PC-9 (cell line): Measurements from ENCODE around the gene SLC25A21. TPM values are rescaled to one million over a fixed set of nuclear protein-coding genes. Genes with fewer than 3 reads are reported as not detected.

Experiments
- BruUV-seq: library from RNA; stranded (reverse); fragments of 400-500 nt; replicated peaks from 2 replicates; lab custom pipeline; 2021; lab: Mats Ljungman, UMichigan
- CTCF ChIA-PET: fragments of 300-600 bp; sonication (Branson Sonifier 250); formaldehyde crosslinking; loops from one replicate; lab custom pipeline; 2022; ENCODE audit warnings: antibody characterized with exemption; lab: Charles Lee
- POLR2A ChIA-PET: fragments of 300-600 bp; sonication (Branson Sonifier 250); formaldehyde crosslinking; loops from one replicate; lab custom pipeline; 2022; ENCODE audit warnings: antibody characterized with exemption; ENCODE audit not compliant: unreplicated experiment; lab: Charles Lee
- DNase-seq, 2 experiments: peaks; one replicate each; pipeline versions ENCODE4 v3.0.0 to v3.0.0-alpha.2; 2015 to 2022; ENCODE audit warnings: mixed read lengths in 1 of 2
- H2AFZ ChIP-seq: fragments of 200-600 bp; sonication (generic); 2 replicates; pipeline ENCODE4 v1.8.1; 2017; ENCODE audit warnings: antibody characterized with exemption
- H3F3A ChIP-seq: fragments of 200-600 bp; sonication (generic); 2 replicates; pipeline ENCODE4 v1.8.1; 2017; ENCODE audit warnings: antibody characterized with exemption, mild to moderate bottlenecking, low read depth; ENCODE audit not compliant: insufficient read depth
- H3K27ac ChIP-seq: fragments of 200-600 bp; sonication (generic); 2 replicates; pipeline ENCODE4 v1.6.1; 2016; ENCODE audit warnings: mixed run types
- H3K27me3 ChIP-seq: fragments of 200-600 bp; sonication (generic); 2 replicates; pipeline ENCODE4 v1.6.1; 2016; ENCODE audit warnings: low read depth, mixed run types; ENCODE audit not compliant: insufficient read depth
- H3K36me3 ChIP-seq: fragments of 200-600 bp; sonication (generic); 2 replicates; pipeline ENCODE4 v1.6.1; 2016; ENCODE audit warnings: low read depth, mixed run types
- H3K4me1 ChIP-seq: fragments of 200-600 bp; sonication (generic); replicated peaks from 2 replicates; pipeline ENCODE4 v1.6.1; 2016; ENCODE audit warnings: mixed run types; ENCODE audit not compliant: insufficient read depth
- H3K4me2 ChIP-seq: fragments of 200-600 bp; sonication (generic); 2 replicates; pipeline ENCODE4 v1.6.1; 2017; ENCODE audit warnings: mixed run types
- H3K4me3 ChIP-seq: fragments of 200-600 bp; sonication (generic); 2 replicates; pipeline ENCODE4 v1.6.1; 2016; ENCODE audit warnings: mixed run types
- H3K79me2 ChIP-seq: fragments of 200-600 bp; sonication (generic); 2 replicates; pipeline ENCODE4 v1.6.1; 2017; ENCODE audit warnings: low read depth, mixed run types
- H3K9me2 ChIP-seq: fragments of 200-600 bp; sonication (generic); 2 replicates; pipeline ENCODE4 v1.8.1; 2017; ENCODE audit warnings: mild to moderate bottlenecking; ENCODE audit not compliant: insufficient read depth
- H3K9me3 ChIP-seq: fragments of 200-600 bp; sonication (generic); 2 replicates; pipeline ENCODE4 v1.8.1; 2016; ENCODE audit warnings: low read depth; ENCODE audit not compliant: insufficient read depth
- H4K20me1 ChIP-seq: fragments of 200-600 bp; sonication (generic); 2 replicates; pipeline ENCODE4 v1.8.1; 2017; ENCODE audit not compliant: insufficient read depth
- EZH2 ChIP-seq: fragments of 200-600 bp; sonication (generic); IDR thresholded peaks from 2 replicates; pipeline ENCODE4 v1.8.0; 2017; ENCODE audit warnings: antibody characterized with exemption, low read depth
- intact Hi-C: fragments of 100-400 bp; cut with micrococcal nuclease; formaldehyde crosslinking; loops from one replicate; pipeline ENCODE4 v1.10.0; 2022; ENCODE audit not compliant: unreplicated experiment
- total RNA-seq: library from RNA; stranded (reverse); gene quantifications from 2 replicates; pipeline ENCODE4 v1.2.3, GENCODE V29; 2021
- TF ChIP-seq, protein P1 (sequence below): fragments of 200-600 bp; sonication (generic); conservative IDR thresholded peaks from 2 replicates; pipeline ENCODE4 v1.6.1; 2017; ENCODE audit warnings: mixed run types, antibody characterized with exemption, mild to moderate bottlenecking, moderate library complexity

SLC25A21 gene
- total RNA-seq, 1 experiment from 2014 or later = 3.2 TPM

DNA sequence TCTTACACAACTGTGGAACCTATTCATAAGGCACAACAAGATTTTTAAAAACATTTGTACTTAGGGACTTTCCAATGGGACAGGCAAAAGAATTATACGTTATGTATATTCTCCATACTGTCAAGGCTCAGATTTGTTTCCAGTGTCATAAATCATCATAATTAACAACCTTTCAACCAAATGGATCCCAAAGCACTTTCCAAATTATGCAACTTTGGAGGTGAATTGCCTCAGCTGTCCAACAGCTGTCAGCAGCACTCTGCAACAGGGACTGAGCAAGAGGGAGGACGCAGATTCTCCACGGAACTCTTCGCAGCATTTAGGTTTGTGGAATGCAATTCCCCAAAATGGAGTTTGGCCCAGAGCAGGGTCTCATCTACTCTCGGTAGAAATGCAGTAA, 324.2 kb downstream of the SLC25A21 start:
- CTCF ChIA-PET = no interaction called here
- no peak overlapping the region for H2AFZ ChIP-seq
- H3K9me3 ChIP-seq = no peaks in the 10 kb centered on the region
- no peaks in the 10 kb centered on the region for H4K20me1 ChIP-seq
- no peak overlapping the region for H3K4me2 ChIP-seq
- H3K27me3 ChIP-seq = no peaks in the 10 kb centered on the region
- no peaks in the 10 kb centered on the region for H3K36me3 ChIP-seq
- POLR2A ChIA-PET = no interaction called here
- H3K9me2 ChIP-seq = no peaks in the 10 kb centered on the region
- no peak overlapping the region for H3K27ac ChIP-seq
- intact Hi-C loops = no loop called here
- H3K4me3 ChIP-seq = no peak overlapping the region
- no peaks in the 10 kb centered on the region for H3F3A ChIP-seq
- no TSS peak for BruUV-seq
- DNase-seq = no peak
- no peaks in the 10 kb centered on the region for H3K79me2 ChIP-seq
- H3K4me1 ChIP-seq = no peaks in the 10 kb centered on the region
- TF ChIP-seq EZH2 = no peak
- TF ChIP-seq, protein P1, sequence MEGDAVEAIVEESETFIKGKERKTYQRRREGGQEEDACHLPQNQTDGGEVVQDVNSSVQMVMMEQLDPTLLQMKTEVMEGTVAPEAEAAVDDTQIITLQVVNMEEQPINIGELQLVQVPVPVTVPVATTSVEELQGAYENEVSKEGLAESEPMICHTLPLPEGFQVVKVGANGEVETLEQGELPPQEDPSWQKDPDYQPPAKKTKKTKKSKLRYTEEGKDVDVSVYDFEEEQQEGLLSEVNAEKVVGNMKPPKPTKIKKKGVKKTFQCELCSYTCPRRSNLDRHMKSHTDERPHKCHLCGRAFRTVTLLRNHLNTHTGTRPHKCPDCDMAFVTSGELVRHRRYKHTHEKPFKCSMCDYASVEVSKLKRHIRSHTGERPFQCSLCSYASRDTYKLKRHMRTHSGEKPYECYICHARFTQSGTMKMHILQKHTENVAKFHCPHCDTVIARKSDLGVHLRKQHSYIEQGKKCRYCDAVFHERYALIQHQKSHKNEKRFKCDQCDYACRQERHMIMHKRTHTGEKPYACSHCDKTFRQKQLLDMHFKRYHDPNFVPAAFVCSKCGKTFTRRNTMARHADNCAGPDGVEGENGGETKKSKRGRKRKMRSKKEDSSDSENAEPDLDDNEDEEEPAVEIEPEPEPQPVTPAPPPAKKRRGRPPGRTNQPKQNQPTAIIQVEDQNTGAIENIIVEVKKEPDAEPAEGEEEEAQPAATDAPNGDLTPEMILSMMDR = no peak

DNA sequence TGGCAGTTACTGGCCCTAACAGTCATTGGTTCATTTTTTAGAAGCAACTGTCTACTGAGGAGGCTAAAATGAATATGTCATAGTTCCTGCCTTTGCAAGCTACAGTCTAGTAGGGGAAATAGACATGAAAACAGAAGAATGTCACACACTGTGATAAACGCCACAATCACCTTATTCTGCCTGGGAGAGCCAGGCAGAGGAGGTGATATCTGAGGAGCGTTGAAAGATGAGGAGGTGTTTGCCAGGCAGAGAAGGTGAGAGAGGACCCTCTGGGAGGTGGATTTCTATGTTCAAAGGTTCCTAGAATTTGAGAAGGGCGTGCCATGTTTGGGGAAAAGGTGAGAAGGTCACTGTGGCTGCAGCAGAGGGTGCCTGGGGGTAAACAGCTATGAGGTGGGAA, 325.0 kb downstream of the SLC25A21 start:
- BruUV-seq = no TSS peak
- CTCF ChIA-PET = no interaction called here

GRCh38 chr14:36845356-36846012, 326.9 kb downstream of the SLC25A21 start:
- Histone ChIP-seq H3K4me2 (no peak overlapping the region), H3F3A (no peaks in the 10 kb centered on the region), H3K27ac (no peak overlapping the region), H3K4me3 (no peak overlapping the region), H4K20me1 (no peaks in the 10 kb centered on the region), H3K9me2 (no peaks in the 10 kb centered on the region), H3K4me1 (peaks cover 3% of the 10 kb centered on the region; the same call in 1 of the 2 replicates), H3K36me3 (no peaks in the 10 kb centered on the region), H3K27me3 (no peaks in the 10 kb centered on the region), H3K9me3 (no peaks in the 10 kb centered on the region), H3K79me2 (no peaks in the 10 kb centered on the region), H2AFZ (no peak overlapping the region)
- no peak for DNase-seq
- CTCF ChIA-PET = no interaction called here
- BruUV-seq = no TSS peak
- intact Hi-C loops = no loop called here
- POLR2A ChIA-PET = no interaction called here
- no peak for TF ChIP-seq EZH2
- TF ChIP-seq, protein P1 = no peak

More for the DNA sequence above, 325.0 kb downstream of the SLC25A21 start:
- no peaks in the 10 kb centered on the region for H3K36me3 ChIP-seq
- no peaks in the 10 kb centered on the region for H3F3A ChIP-seq
- POLR2A ChIA-PET = no interaction called here
- no peak overlapping the region for H3K4me3 ChIP-seq
- intact Hi-C loops = no loop called here
- H3K4me2 ChIP-seq = no peak overlapping the region
- no peak for TF ChIP-seq EZH2
- TF ChIP-seq, protein P1 = no peak
- peaks cover 2% of the 10 kb centered on the region; the same call in 1 of the 2 replicates for H3K4me1 ChIP-seq
- H3K79me2 ChIP-seq = no peaks in the 10 kb centered on the region
- no peaks in the 10 kb centered on the region for H3K9me2 ChIP-seq
- H3K27ac ChIP-seq = no peak overlapping the region
- DNase-seq = no peak
- H4K20me1 ChIP-seq = no peaks in the 10 kb centered on the region
- no peaks in the 10 kb centered on the region for H3K27me3 ChIP-seq
- no peaks in the 10 kb centered on the region for H3K9me3 ChIP-seq
- H2AFZ ChIP-seq = no peak overlapping the region
